Inferior parietal cortex (tissue), 1 donor: Measurements from ENCODE around the gene SLC24A2.

ENCODE experiments used
- DNase-seq: peaks from one replicate; pipeline ENCODE4 v3.0.0-alpha.2; 2016; ENCODE audit errors: extremely low spot score

The SLC24A2 gene

DNA sequence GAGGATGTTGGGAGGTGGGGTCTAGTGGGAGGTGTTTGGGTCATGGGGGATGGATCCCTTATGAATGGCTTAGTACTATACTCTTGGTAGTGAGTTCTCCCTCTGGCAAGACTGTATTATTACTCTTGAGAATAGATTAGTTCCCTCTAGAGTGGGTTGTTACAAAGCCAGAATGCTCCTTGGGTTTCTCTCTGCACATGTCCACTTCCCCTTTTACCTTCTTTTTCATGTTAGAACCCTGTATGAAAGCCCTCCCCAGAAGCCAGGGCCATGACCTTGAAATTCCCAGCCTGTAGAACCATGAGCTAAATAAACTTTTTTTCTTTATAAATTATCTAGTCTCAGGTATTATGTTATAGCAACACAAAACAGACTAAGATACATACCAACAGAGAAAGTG lies 31.1 kb downstream of the SLC24A2 start:
- no peak for DNase-seq

- no peak for DNase-seq
Observed at GRCh38 chr9:19754921-19755320, 33.9 kb downstream of the SLC24A2 start.

DNA sequence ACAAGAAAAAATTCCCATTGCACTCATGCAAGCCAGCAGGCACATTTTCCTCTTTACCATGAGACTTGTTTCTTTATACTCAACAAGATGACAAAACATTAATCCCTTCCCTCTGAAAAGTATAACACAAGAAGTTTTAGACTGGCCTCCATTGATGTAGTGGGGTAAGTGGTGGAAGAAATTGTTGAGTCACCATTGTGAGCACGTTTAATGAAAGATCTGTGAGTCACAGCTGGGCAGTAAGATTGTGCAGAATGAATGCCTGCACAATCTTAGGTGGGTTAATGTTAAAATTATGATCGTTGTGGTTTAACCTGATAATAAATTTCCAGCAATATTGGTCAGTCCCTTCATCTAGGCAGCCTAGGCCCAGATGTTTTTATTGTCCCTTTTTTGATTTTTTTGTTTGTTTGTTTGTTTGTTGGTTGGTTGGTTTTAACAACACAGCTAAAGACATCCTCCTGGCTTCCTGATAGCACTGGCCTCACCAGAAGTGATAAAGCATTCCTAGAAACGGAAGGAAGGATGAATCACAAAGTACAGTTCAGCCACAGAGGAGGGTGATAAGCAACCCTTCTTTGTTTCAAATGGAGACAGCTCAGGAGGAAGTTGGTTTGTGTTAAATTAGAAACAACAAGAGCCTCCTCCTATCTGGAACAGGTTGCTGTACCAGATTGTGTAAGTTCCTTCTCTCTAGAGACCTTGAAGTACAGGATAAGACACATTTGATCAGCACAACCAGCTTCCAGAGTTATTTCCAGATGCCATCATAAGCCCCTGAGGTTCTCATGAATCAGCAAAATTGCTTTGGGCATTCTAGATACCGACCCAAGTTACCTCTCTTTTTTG lies 40.3 kb downstream of the SLC24A2 start:
- no peak for DNase-seq

- no peak for DNase-seq
Observed at GRCh38 chr9:19746223-19746622, 42.6 kb downstream of the SLC24A2 start.

- no peak for DNase-seq
Observed at GRCh38 chr9:19741178-19741577, 47.7 kb downstream of the SLC24A2 start.
